WTC11 (cell line): ENCODE data around the gene ABCD3. TPM values are rescaled to one million over a fixed set of nuclear protein-coding genes. Genes with fewer than 3 reads are reported as not detected.

Source experiments
- ATAC-seq: fragments of 200-7000 bp; cut with Tn5 transposase; 2 replicates; pipeline ENCODE4 v1.10.0; 2021; ENCODE audit warnings: mild to moderate bottlenecking, moderate library complexity
- Bru-seq: library from RNA; stranded (reverse); fragments of 400-500 nt; gene quantifications from one replicate; lab custom pipeline; 2021; lab: Mats Ljungman, UMichigan
- CTCF ChIA-PET: fragments of 300-600 bp; sonication (Branson Sonifier 250); formaldehyde crosslinking; loops from one replicate; lab custom pipeline; 2021; ENCODE audit warnings: antibody characterized with exemption; lab: Charles Lee
- POLR2A ChIA-PET: fragments of 350-600 bp; sonication (Branson Sonifier 250); formaldehyde crosslinking; loops from one replicate; lab custom pipeline; 2021; ENCODE audit warnings: antibody characterized with exemption; lab: Charles Lee
- DNase-seq: peaks from one replicate; pipeline ENCODE4 v3.0.0; 2021; ENCODE audit warnings: low spot score
- H3K27ac Mint-ChIP-seq: 2 replicates; pipeline ENCODE4 v1.8.0; 2021; ENCODE audit warnings: mixed read lengths
- H3K27me3 Mint-ChIP-seq: 2 replicates; pipeline ENCODE4 v1.8.0; 2021; ENCODE audit warnings: low read depth, mild to moderate bottlenecking, moderate library complexity, mixed read lengths
- H3K36me3 Mint-ChIP-seq: 2 replicates; pipeline ENCODE4 v1.8.0; 2021; ENCODE audit warnings: mixed read lengths
- H3K4me1 Mint-ChIP-seq: 2 replicates; pipeline ENCODE4 v1.8.0; 2022; ENCODE audit warnings: mixed read lengths
- H3K4me3 Mint-ChIP-seq: 2 replicates; pipeline ENCODE4 v1.8.0; 2021; ENCODE audit warnings: mild to moderate bottlenecking, moderate library complexity, mixed read lengths
- H3K9me3 Mint-ChIP-seq: 2 replicates; pipeline ENCODE4 v1.8.0; 2021; ENCODE audit warnings: mixed read lengths
- CREB1 ChIP-seq: sonication (generic); formaldehyde crosslinking; IDR thresholded peaks from 2 replicates; pipeline ENCODE4 v1.8.0; 2023; ENCODE audit warnings: mild to moderate bottlenecking, missing genetic modification reagents
- CREM ChIP-seq: sonication (generic); formaldehyde crosslinking; IDR thresholded peaks from 2 replicates; pipeline ENCODE4 v1.8.1; 2022; ENCODE audit warnings: mild to moderate bottlenecking, missing genetic modification reagents, moderate library complexity
- ESRRA ChIP-seq: sonication (generic); formaldehyde crosslinking; IDR thresholded peaks from 2 replicates; pipeline ENCODE4 v1.8.1; 2022; ENCODE audit warnings: mild to moderate bottlenecking, missing genetic modification reagents, borderline replicate concordance
- ETV6 ChIP-seq: sonication (generic); formaldehyde crosslinking; IDR thresholded peaks from 2 replicates; pipeline ENCODE4 v1.8.1; 2022; ENCODE audit warnings: mild to moderate bottlenecking, missing genetic modification reagents
- FOXP1 ChIP-seq: sonication (generic); formaldehyde crosslinking; IDR thresholded peaks from 2 replicates; pipeline ENCODE4 v1.8.0; 2022; ENCODE audit warnings: missing genetic modification reagents, mild to moderate bottlenecking, moderate library complexity, borderline replicate concordance
- GABPB1 ChIP-seq: sonication (generic); formaldehyde crosslinking; IDR thresholded peaks from 2 replicates; pipeline ENCODE4 v1.8.1; 2023; ENCODE audit warnings: mild to moderate bottlenecking, missing genetic modification reagents
- GTF2I ChIP-seq: fragments of 250-450 bp; sonication (Bioruptor Pico); conservative IDR thresholded peaks from 2 replicates; pipeline ENCODE4 v1.4.0; 2021; ENCODE audit warnings: mild to moderate bottlenecking
- NFE2L1 ChIP-seq: sonication (generic); formaldehyde crosslinking; IDR thresholded peaks from 2 replicates; pipeline ENCODE4 v1.8.1; 2023; ENCODE audit warnings: missing genetic modification reagents
- NR3C1 ChIP-seq: sonication (generic); formaldehyde crosslinking; conservative IDR thresholded peaks from 2 replicates; pipeline ENCODE4 v1.8.1; 2023; ENCODE audit warnings: low read depth, mild to moderate bottlenecking, missing genetic modification reagents
- SMAD3 ChIP-seq: sonication (generic); formaldehyde crosslinking; IDR thresholded peaks from 2 replicates; pipeline ENCODE4 v1.8.0; 2022; ENCODE audit warnings: missing genetic modification reagents, mild to moderate bottlenecking, borderline replicate concordance
- SP1 ChIP-seq: sonication (generic); formaldehyde crosslinking; conservative IDR thresholded peaks from 2 replicates; pipeline ENCODE4 v1.8.1; 2022; ENCODE audit warnings: missing genetic modification reagents
- TCF7 ChIP-seq: sonication (generic); formaldehyde crosslinking; IDR thresholded peaks from 2 replicates; pipeline ENCODE4 v1.8.0; 2022; ENCODE audit warnings: mild to moderate bottlenecking, low read depth, missing genetic modification reagents, moderate library complexity
- TEAD1 ChIP-seq: sonication (generic); formaldehyde crosslinking; IDR thresholded peaks from 2 replicates; pipeline ENCODE4 v1.8.0; 2022; ENCODE audit warnings: mild to moderate bottlenecking, missing genetic modification reagents
- TP53 ChIP-seq: sonication (generic); formaldehyde crosslinking; IDR thresholded peaks from 2 replicates; pipeline ENCODE4 v1.8.1; 2023; ENCODE audit warnings: mild to moderate bottlenecking, missing genetic modification reagents
- ZBTB21 ChIP-seq: sonication (generic); formaldehyde crosslinking; IDR thresholded peaks from 2 replicates; pipeline ENCODE4 v1.8.1; 2023; ENCODE audit warnings: mild to moderate bottlenecking, missing genetic modification reagents, borderline replicate concordance
- ZMAT4 ChIP-seq: fragments of 250-450 bp; sonication (Bioruptor Pico); IDR thresholded peaks from 2 replicates; pipeline ENCODE4 v1.9.0; 2021; ENCODE audit warnings: mild to moderate bottlenecking
- ZNF138 ChIP-seq: sonication (generic); formaldehyde crosslinking; conservative IDR thresholded peaks from 2 replicates; pipeline ENCODE4 v1.8.1; 2022; ENCODE audit warnings: mild to moderate bottlenecking, moderate library complexity, missing genetic modification reagents
- ZNF317 ChIP-seq: sonication (generic); formaldehyde crosslinking; IDR thresholded peaks from 2 replicates; pipeline ENCODE4 v1.8.1; 2023; ENCODE audit warnings: low read depth, mild to moderate bottlenecking, moderate library complexity, missing genetic modification reagents, borderline replicate concordance
- long read RNA-seq, 3 experiments: library from RNA in 1 of 3; library from capped mRNA in 1 of 3; library from polyadenylated mRNA in 1 of 3; unstranded in 2 of 3; stranded (forward) in 1 of 3; transcript quantifications; one replicate each; pipeline ENCODE4 v2.0.0, GENCODE V29; 2021
- total RNA-seq: library from RNA; stranded (reverse); gene quantifications from 3 replicates; pipeline ENCODE4 v1.2.3, GENCODE V29; 2021
- TF ChIP-seq, protein P1 (sequence below): sonication (generic); formaldehyde crosslinking; IDR thresholded peaks from 2 replicates; pipeline ENCODE4 v1.8.1; 2022; ENCODE audit warnings: mild to moderate bottlenecking, moderate library complexity, missing genetic modification reagents
- TF ChIP-seq, protein P2 (sequence below): sonication (generic); formaldehyde crosslinking; IDR thresholded peaks from 2 replicates; pipeline ENCODE4 v1.8.0; 2022; ENCODE audit warnings: mild to moderate bottlenecking, missing genetic modification reagents
- TF ChIP-seq, protein P3 (sequence below): sonication (generic); formaldehyde crosslinking; IDR thresholded peaks from 2 replicates; pipeline ENCODE4 v1.8.0; 2023; ENCODE audit warnings: mild to moderate bottlenecking, missing genetic modification reagents
- TF ChIP-seq, protein P4 (sequence below): fragments of 250-450 bp; sonication (Bioruptor Pico); IDR thresholded peaks from 2 replicates; pipeline ENCODE4 v1.9.0; 2021; ENCODE audit warnings: mild to moderate bottlenecking, borderline replicate concordance

The ABCD3 gene
- total RNA-seq (22.3 to 27.2 TPM (median 23.5 TPM) in 3 replicates), Bru-seq, nascent RNA (percentile 75 among the genes with signal in this experiment)
- long read RNA-seq, experiment 1, full-length matches to known transcripts, result 57 of 79 reads
- long read RNA-seq, experiment 1, partial matches to known transcripts, result 15 of 79 reads
- long read RNA-seq, experiment 1, other reads (novel, unspliced or antisense), result 7 of 79 reads
- long read RNA-seq, experiment 2, transcript ABCD3-202 (23 exons, 3,538 nt), result major isoform, 23 of 49 reads
- long read RNA-seq, experiment 2, partial matches to known transcripts, result 17 of 49 reads
- long read RNA-seq, experiment 2, other reads (novel, unspliced or antisense), result 8 of 49 reads
- long read RNA-seq, experiment 3, transcript ABCD3-202 (23 exons, 3,538 nt), result major isoform, 11 of 23 reads
- long read RNA-seq, experiment 3, transcript ABCD3-201 (9 exons, 884 nt), result minor isoform, 7 of 23 reads
- long read RNA-seq, experiment 3, partial matches to known transcripts, result 2 of 23 reads
- long read RNA-seq, experiment 3, other reads (novel, unspliced or antisense), result 2 of 23 reads

DNA sequence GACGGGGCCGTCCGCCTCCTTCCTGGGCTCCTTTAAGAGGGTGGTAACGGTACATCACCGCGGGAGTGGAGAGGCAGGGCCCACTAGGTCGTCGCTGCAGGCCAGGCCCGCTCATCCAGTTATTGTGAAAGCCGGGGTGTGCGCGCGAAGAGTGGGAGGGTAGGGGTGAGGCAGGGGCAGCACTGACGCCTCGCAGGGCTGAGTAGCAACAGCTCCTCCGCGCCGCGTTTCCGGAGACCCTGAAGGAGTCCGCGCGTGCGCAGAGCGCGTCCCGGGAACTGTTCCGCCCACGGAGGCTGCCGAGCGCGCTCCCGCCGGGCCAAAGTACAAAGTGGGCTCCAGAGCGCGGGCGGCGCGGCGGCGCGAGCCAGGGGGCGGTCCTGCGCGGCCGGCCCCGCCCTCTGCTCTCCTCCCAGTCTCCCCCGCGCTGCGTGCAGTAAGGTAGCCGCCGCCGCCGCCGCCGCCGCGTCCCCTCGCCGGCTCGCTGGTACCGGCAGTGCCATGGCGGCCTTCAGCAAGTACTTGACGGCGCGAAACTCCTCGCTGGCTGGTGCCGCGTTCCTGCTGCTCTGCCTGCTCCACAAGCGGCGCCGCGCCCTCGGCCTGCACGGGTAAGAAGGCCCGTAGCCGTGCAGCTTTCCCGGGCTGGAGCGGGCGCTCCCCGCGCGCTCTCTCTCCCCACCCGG lies at the start of gene ABCD3:
ABCD3 (plus strand) TSS at position 412 of the 686 bp plus-strand sequence; CDS start at position 502, 90 bp downstream.
- H3K4me3 Mint-ChIP-seq, result no peak within 1 kb of the TSS
- H3K27ac Mint-ChIP-seq, result no peak within 1 kb of the TSS
- H3K27me3 Mint-ChIP-seq, result peaks cover 11% of the 10 kb centered on the region
- ChIA-PET POLR2A (interaction anchor here (0.6 kb wide), 1 partner anchor 98 kb away, joined by 3 read pairs; no protein-coding TSS in a partner anchor), CTCF (interaction anchor here (0.6 to 1.7 kb wide), 3 partner anchors 22 to 83 kb away, joined by 3 to 4 read pairs (median 3); no protein-coding TSS in a partner anchor)
- peaks cover 20% of the 10 kb centered on the region for H3K4me1 Mint-ChIP-seq
- no peaks in the 10 kb centered on the region for H3K36me3 Mint-ChIP-seq
- H3K9me3 Mint-ChIP-seq, result no peaks in the 10 kb centered on the region
- DNase-seq (peak; percentile 87), ATAC-seq (peak; percentile 91)
- TF ChIP-seq ZMAT4 (no peak), CREM (CRISPR knock-in tag) (peak; percentile 37; the same call in 1 of the 2 replicates), ETV6 (CRISPR knock-in tag) (peak; percentile 29; the same call in 1 of the 2 replicates), CREB1 (CRISPR knock-in tag) (no peak), NFE2L1 (CRISPR knock-in tag) (0 out of 2 replicates have a peak, but pooled peaks have one; percentile 62), GTF2I (CRISPR knock-in tag) (no peak), SMAD3 (CRISPR knock-in tag) (0 out of 2 replicates have a peak, but pooled peaks have one; percentile 21), ESRRA (peak; percentile 70; the same call in 1 of the 2 replicates), NR3C1 (CRISPR knock-in tag) (0 out of 2 replicates have a peak, but pooled peaks have one; percentile 42), TP53 (CRISPR knock-in tag) (peak; percentile 81), GABPB1 (peak; percentile 64; the same call in 1 of the 2 replicates), ZBTB21 (CRISPR knock-in tag) (no peak), TCF7 (CRISPR knock-in tag) (no peak), ZNF138 (CRISPR knock-in tag) (peak; percentile 63; the same call in 1 of the 2 replicates), SP1 (peak; percentile 80), FOXP1 (CRISPR knock-in tag) (peak; percentile 17; the same call in 1 of the 2 replicates), TEAD1 (CRISPR knock-in tag) (0 out of 2 replicates have a peak, but pooled peaks have one; percentile 38), ZNF317 (CRISPR knock-in tag) (0 out of 2 replicates have a peak, but pooled peaks have one; percentile 10)
- TF ChIP-seq, protein P1, sequence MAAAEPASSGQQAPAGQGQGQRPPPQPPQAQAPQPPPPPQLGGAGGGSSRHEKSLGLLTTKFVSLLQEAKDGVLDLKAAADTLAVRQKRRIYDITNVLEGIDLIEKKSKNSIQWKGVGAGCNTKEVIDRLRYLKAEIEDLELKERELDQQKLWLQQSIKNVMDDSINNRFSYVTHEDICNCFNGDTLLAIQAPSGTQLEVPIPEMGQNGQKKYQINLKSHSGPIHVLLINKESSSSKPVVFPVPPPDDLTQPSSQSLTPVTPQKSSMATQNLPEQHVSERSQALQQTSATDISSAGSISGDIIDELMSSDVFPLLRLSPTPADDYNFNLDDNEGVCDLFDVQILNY (CRISPR knock-in tag), result peak; percentile 67; the same call in 1 of the 2 replicates
- TF ChIP-seq, protein P2, sequence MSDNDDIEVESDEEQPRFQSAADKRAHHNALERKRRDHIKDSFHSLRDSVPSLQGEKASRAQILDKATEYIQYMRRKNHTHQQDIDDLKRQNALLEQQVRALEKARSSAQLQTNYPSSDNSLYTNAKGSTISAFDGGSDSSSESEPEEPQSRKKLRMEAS (CRISPR knock-in tag), result peak; percentile 36; the same call in 1 of the 2 replicates
- TF ChIP-seq, protein P3, sequence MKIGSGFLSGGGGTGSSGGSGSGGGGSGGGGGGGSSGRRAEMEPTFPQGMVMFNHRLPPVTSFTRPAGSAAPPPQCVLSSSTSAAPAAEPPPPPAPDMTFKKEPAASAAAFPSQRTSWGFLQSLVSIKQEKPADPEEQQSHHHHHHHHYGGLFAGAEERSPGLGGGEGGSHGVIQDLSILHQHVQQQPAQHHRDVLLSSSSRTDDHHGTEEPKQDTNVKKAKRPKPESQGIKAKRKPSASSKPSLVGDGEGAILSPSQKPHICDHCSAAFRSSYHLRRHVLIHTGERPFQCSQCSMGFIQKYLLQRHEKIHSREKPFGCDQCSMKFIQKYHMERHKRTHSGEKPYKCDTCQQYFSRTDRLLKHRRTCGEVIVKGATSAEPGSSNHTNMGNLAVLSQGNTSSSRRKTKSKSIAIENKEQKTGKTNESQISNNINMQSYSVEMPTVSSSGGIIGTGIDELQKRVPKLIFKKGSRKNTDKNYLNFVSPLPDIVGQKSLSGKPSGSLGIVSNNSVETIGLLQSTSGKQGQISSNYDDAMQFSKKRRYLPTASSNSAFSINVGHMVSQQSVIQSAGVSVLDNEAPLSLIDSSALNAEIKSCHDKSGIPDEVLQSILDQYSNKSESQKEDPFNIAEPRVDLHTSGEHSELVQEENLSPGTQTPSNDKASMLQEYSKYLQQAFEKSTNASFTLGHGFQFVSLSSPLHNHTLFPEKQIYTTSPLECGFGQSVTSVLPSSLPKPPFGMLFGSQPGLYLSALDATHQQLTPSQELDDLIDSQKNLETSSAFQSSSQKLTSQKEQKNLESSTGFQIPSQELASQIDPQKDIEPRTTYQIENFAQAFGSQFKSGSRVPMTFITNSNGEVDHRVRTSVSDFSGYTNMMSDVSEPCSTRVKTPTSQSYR (CRISPR knock-in tag), result no peak
- TF ChIP-seq, protein P4, sequence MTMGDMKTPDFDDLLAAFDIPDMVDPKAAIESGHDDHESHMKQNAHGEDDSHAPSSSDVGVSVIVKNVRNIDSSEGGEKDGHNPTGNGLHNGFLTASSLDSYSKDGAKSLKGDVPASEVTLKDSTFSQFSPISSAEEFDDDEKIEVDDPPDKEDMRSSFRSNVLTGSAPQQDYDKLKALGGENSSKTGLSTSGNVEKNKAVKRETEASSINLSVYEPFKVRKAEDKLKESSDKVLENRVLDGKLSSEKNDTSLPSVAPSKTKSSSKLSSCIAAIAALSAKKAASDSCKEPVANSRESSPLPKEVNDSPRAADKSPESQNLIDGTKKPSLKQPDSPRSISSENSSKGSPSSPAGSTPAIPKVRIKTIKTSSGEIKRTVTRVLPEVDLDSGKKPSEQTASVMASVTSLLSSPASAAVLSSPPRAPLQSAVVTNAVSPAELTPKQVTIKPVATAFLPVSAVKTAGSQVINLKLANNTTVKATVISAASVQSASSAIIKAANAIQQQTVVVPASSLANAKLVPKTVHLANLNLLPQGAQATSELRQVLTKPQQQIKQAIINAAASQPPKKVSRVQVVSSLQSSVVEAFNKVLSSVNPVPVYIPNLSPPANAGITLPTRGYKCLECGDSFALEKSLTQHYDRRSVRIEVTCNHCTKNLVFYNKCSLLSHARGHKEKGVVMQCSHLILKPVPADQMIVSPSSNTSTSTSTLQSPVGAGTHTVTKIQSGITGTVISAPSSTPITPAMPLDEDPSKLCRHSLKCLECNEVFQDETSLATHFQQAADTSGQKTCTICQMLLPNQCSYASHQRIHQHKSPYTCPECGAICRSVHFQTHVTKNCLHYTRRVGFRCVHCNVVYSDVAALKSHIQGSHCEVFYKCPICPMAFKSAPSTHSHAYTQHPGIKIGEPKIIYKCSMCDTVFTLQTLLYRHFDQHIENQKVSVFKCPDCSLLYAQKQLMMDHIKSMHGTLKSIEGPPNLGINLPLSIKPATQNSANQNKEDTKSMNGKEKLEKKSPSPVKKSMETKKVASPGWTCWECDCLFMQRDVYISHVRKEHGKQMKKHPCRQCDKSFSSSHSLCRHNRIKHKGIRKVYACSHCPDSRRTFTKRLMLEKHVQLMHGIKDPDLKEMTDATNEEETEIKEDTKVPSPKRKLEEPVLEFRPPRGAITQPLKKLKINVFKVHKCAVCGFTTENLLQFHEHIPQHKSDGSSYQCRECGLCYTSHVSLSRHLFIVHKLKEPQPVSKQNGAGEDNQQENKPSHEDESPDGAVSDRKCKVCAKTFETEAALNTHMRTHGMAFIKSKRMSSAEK (CRISPR knock-in tag), result no peak
